ACHN (cell line): Measurements from ENCODE around the gene UPK3BL2.
"Not testable (repeated sequence)": the region's sequence is repeated elsewhere in the genome, so short reads cannot be mapped to it uniquely, and the experiment has no call there.

ENCODE experiments used
- DNase-seq: peaks from one replicate; pipeline ENCODE4 v3.0.0-alpha.2; 2015
- in situ Hi-C: cut with HindIII; loops from 2 replicates; pipeline ENCODE4 v1.10.0; 2017; ENCODE audit warnings: low sequenced_read_pairs, low pct_ligation_motif_present, low pct_unique_long_range_greater_than_20kb

Gene UPK3BL2

DNA sequence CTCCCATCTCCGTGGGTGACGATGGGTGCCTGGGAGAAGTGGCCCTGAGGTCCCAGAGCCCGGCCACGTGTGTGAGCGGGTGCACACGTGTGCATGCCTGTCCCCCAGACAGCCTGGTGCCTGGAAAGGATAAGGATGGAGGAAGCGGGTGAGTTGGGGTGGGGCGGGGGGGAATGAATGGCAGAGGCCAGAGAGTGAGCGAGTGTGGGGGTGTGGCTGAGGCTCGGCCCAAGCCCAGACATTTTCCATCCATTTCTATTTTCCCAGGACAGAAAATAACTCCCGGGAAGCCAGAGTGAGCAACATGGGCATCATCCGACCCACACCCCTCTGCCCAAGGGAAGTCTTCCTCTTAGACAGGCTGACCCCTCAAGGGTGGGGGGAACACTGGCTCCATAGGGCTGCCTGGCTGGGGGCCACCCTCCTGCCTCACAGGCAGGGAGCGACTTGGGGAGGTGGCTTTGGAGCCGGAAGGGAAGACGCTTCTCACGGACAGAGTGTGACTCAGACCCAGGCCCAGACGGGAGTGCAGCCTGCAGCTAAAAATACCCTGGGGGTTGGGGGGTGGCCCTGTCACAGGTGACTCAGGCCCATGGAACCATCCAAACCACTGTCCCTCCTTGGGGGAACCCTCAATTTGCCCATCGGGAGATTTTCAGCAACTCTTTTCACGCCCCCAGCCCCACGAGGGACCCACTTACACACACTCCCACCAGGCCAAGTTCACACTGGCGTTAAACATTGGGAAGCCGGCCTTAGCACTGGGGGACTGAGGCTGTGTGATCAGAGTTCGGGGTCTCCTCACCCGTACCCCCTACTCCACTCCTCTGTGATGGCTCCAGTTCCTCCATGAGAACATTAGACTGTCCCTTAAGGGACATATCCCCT, 38.0 kb downstream of the UPK3BL2 start:
- DNase-seq, in situ Hi-C loops: not testable (repeated sequence)

DNA sequence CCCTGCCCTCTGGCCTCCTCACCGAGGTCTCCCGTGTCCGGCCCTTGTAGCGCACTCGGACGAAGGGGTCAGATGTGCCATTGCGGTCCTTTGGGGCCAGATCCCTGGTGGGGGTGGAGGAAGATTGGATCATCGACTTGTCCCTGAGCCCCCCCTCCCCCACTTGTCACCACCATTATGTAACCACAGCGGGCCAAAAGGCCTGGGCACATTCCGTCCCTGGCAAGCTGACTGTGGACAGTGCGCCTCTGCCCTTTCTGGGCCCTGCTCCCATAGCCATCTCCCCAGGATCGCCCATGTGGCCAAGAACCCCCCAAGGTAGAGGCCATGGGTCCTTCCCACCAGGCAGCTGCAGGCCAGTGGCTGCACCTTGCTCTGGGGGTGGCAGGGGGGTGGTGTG, 40.4 kb downstream of the UPK3BL2 start:
- in situ Hi-C loops, DNase-seq: not testable (repeated sequence)

DNA sequence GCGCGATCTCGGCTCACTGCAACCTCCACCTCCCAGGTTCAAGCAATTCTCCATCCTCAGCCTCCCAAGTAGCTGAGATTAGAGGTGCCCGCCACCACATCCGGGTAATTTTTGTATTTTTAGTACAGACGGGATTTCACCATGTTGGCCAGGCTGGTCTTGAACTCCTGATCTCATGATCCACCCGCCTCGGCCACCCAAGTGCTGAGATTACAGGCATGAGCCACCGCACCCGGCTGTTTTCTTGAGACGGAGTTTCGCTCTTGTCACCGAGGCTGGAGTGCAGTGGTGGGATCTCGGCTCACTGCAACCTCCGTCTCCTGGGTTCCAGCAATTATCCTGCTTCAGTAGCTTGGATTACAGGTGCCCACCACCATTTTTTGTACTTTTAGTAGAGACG, 45.2 kb downstream of the UPK3BL2 start:
- in situ Hi-C loops = not testable (repeated sequence)

DNA sequence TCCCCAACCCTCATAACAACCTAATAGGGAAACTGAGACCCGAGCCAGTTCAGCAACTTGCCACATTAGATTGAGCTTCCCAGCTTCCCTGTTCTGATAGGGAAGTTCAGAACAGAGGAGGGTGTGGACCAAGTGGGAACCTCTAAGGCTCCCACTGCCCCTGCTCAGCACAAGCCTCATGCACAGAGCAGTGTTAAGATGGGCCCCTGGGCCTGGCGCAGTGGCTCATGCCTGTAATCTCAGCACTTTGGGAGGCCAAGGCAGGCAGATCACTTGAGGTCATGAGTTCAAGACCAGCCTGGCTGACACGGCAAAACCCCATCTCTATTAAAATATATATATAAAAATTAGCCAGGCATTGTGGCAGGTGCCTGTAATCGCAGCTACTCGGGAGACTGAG, 46.2 kb downstream of the UPK3BL2 start:
- DNase-seq, in situ Hi-C loops: not testable (repeated sequence)

More for the DNA sequence above, 45.2 kb downstream of the UPK3BL2 start:
- DNase-seq = not testable (repeated sequence)

- DNase-seq, in situ Hi-C loops: not testable (repeated sequence)
Observed at GRCh38 chr7:102496861-102497260, 46.6 kb downstream of the UPK3BL2 start.

- in situ Hi-C loops, DNase-seq: not testable (repeated sequence)
Observed at GRCh38 chr7:102494473-102495149, 48.9 kb downstream of the UPK3BL2 start.

DNA sequence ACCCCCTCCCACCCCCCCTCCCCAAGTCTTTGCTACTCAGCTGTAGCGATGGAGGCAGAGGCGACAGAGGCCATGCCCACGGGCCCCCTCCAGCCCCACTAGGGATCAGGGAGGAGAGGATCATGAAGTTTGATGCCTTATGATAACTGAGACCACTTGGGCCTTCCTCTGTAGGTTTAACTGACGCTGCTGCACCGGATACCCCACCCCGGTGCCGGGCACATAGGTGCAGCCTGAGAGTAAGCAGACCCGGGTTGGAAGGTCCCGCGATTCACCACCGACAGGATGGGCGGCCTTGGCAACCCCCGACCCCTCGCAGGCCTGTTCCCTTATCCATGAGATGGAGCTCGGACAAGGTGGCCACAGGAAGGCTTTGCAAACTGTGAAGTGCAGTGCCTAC, 49.5 kb downstream of the UPK3BL2 start:
- DNase-seq, in situ Hi-C loops: not testable (repeated sequence)

GRCh38 chr7:102493220-102493935, 50.1 kb downstream of the UPK3BL2 start:
- in situ Hi-C loops, DNase-seq: not testable (repeated sequence)

GRCh38 chr7:102490529-102491075, 52.9 kb downstream of the UPK3BL2 start:
- DNase-seq, in situ Hi-C loops: not testable (repeated sequence)
